CD4-positive, alpha-beta T cell treated with Interleukin-15 for 1 hour (primary cell): ENCODE results near the gene IFI30.

Experiments
- DNase-seq: peaks from one replicate; pipeline ENCODE4 v3.0.0-alpha.2; 2020

IFI30 gene

DNA sequence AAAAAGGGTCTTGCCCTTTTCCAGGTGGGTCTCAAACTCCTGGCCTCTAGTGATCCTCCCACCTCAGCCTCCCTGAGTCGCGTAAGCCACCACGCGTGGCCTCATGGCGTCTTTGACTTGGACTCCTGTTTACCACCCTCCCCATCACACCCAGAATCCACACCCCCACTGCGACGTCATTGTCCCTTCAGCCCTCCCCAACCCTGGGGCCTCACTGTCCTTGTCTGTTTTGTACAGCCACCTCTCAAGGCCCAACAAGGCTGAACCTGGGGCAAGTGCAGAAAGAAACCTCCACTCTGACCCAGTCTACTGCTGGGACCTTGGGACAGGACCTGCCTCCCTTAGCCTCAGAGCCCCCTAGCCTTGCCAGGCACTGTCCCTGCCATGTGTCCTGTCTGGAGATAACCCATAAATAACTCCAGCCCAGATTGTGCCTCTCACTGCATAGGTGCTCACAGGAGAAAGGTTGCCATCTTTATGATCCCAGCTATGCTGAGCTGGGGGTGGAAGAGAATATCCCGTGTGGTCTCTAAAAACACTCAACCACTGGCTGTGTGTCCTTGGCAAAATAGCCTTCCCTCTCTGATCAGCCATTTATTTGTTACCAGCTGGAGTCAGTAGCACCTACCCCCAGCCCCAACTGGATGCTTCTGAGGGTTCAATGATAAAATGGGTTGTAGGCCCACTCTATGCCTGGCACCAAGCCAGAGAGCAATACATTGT lies 1.8 kb upstream of the IFI30 start:
- DNase-seq: peak; percentile 54

GRCh38 chr19:18172331-18173053 lies 1.1 kb upstream of the IFI30 start:
- DNase-seq: no peak

DNA sequence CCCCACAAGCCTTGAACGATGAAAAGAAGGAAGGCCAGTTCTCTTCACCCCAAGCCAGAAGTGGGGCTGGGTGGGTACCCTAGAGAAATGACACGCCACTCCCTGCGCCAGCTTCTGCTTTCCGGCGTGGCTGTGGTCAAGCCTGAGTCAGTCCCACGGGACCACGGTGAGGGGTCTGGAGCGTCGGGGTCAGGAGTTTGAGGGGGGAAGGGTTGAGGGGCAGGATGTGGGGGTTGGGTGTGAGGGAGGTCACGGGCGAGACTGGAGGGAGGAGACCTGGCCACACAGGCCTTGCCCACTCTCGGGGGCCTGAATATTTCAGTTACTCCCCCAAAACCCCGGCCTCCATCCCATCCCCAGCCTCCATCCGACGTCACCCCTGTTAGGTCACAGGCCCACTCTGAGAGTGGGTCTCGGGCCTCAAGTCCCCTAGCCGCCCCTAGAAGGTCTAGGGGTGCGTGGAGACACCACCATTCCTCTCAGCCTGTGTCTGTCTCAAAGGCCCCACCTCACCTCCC lies 500 bp upstream of the IFI30 start:
- peak; percentile 87 for DNase-seq

GRCh38 chr19:18174983-18175382 lies 1.4 kb downstream of the IFI30 start:
- no peak for DNase-seq

DNA sequence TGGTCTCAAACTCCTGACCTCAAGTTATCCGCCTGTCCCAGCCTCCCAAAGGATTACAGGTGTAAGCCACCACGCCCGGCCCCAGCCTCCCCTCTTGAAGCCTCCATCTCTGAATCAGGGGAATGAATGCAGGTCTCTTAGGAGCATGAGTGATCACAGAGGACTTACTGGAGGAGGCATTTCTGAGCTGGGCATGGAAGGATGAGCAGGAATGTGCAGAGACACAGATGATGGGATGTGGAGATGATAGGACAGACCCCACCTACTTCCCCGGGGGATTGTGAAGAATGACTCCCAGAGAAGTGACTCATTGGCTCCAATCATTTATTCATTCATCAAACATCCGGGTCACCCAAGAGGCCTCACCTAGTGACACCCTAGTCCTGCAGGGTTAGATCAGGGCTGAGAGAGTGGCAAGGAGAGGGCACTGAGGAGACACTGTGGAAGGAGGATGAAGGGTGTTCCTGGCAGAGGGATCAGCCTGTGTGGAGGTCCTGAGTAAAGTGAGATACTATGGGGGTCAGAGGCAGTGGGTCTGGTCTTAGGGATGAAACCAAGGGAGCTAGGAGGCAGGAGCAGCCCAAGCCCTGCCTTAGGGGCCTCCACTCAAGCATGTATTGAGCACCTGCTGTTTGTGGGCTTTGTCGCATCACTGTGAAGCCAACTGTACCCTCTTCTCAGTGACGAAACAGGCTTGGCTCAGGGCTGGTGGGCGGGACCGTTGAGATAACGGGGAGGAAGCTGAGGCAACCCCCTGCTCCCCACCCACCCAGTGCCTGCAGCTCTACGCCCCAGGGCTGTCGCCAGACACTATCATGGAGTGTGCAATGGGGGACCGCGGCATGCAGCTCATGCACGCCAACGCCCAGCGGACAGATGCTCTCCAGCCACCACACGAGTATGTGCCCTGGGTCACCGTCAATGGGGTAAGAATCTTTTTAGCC lies 3.0 kb downstream of the IFI30 start:
- DNase-seq: no peak

- no peak for DNase-seq
Measured at GRCh38 chr19:18179957-18180356, 6.3 kb downstream of the IFI30 start.

DNA sequence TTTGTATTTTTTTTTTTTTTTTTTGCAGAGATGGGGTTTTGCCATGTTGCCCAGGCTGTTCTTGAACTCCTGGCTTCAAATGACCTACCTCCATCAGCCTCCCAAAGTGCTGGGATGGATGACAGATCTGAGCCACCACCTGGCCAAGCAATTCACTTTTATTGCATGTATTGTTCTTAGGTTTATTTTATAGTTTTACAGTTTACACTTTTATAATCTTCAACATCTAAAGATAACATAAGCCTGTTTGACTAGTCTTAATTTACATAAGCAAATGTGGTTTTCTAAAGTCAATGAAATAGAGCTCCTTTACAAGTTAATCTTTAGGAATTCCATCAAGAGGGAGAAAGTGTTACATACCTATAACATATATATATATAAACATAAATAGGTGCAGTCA lies 9.9 kb downstream of the IFI30 start:
- DNase-seq: no peak

DNA sequence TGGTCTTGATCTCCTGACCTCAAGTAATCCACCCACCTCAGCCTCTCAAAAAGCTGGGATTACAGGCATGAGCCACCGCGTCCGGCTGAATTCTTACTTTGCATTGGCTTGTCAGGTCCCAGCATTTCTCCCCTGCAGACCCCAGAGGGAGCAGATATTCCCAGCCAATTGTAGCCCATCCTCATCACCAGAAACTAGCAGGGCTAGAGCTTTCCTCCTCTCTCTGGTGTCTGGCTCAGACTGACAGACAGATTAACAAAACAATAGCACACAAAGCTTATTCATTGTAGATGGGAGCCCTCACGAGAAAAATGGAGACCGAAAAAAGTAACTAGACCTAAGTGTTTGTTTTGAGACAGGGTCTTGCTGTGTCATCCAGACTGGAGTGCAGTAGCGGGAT lies 11.9 kb downstream of the IFI30 start:
- DNase-seq: no peak

DNA sequence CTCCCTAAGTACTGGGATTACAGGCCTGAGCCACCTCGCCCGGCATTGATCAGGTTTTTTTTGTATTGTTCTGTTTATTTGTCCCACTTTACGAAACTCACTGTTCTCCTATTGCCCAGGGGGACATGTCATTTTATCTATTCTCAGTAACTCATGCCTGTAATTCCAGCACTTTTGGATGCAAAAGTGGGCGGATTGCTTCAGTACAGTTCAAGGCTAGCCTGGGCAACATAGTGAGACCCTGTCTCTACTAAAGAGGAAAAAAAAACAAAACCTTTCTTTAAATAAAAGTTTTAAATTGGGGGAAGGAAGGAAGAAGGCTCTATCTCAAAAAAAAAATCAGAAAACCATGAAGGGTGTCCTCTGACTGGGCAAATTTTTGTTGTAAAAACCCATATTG lies 16.7 kb downstream of the IFI30 start:
- no peak for DNase-seq

DNA sequence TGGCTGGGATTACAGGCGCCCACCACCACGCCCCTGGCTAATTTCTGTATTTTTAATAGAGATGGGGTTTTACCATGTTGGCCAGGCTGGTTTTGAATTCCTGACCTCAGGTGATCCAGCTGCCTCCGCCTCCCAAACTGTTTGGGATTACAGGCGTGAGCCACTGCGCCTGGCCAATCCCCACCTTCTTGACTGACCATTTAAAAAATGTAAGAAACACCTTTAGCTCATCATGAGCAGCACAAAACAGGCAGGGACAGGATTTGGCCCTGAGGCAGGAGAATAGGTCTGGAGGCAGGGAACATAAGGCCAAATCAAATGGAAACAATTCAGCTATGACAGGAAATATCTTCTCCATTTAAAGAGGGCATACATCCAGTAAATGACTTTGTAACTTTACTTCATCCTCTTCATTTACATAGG lies 18.0 kb downstream of the IFI30 start:
- DNase-seq: no peak

DNA sequence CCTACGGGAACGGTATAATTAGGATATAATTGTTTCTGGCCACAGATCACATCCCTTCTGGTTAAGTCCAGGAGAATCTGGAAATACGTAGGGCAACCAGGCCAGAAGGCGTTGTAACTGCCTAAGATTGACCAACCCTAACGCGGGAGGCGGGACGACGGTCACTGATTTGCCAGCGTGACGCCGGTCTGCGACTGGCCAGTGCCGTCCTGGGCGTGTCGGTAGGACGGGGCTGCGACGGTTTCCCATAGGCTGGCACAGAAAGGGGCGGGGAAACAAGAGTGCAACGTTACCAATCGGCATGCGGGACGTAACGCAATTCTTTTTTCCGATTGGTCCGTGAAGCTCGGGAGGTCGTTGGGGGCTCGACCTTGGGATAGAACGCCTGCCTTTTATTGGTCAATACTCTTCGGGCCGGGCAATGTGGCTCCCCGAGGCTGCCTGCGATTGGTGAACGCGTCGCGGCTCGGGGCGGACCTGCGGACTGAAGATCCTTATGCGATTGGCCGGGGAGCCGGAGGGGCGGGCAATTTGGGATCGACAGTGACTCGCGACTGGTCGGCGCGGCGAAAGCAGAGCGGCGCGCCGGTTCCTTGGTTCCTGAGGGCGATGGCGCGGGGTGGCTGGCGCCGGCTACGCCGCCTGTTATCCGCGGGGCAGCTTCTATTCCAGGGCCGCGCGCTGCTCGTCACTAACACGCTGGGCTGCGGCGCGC lies 19.2 kb downstream of the IFI30 start, which contains the start of gene MPV17L2:
Gene MPV17L2 (plus strand): TSS at position 546 of the 715 bp plus-strand sequence. CDS start 64 bp downstream, at position 610.
- peak; percentile 100 for DNase-seq

GRCh38 chr19:18193388-18194180 lies 20.0 kb downstream of the IFI30 start:
- no peak for DNase-seq

DNA sequence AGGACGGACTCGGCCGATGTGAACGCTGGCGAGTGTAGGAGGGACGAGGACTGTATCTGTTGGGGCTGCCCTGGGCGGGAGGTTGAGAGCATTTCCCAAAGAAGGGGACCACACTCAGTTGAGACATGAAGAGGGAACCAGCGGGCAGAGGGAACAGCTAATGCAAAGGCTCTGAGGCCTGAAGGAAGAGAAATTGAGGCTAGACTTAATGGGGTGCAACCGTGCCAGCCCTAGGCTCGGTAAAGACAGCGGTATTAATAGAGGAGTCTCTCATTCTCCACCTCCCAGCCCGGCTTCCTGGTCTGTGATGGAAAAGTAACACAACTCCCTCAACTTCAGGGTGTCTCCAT lies 20.5 kb downstream of the IFI30 start:
- DNase-seq: no peak

- DNase-seq: peak; percentile 65
Measured at GRCh38 chr19:18194554-18195238, 21.1 kb downstream of the IFI30 start.

DNA sequence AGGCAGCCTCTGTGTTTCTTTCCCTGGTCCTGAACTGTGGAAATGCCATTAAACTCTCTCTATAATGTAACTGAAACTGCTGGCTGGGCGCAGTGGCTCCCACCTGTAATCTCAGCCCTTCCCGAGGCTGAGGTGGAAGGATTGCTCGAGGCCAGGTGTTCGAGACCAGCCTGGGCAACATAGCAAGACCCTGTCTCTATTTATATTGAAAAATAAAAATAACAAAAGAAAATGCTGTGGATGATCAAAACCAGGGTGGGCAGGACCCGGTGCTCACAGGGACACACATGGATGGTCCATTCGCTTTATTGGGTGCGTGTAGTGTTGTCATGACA lies 22.9 kb downstream of the IFI30 start:
- no peak for DNase-seq

- DNase-seq: no peak
Measured at GRCh38 chr19:18197306-18197705, 23.7 kb downstream of the IFI30 start.

- DNase-seq: no peak
Measured at GRCh38 chr19:18197941-18198340, 24.3 kb downstream of the IFI30 start.

DNA sequence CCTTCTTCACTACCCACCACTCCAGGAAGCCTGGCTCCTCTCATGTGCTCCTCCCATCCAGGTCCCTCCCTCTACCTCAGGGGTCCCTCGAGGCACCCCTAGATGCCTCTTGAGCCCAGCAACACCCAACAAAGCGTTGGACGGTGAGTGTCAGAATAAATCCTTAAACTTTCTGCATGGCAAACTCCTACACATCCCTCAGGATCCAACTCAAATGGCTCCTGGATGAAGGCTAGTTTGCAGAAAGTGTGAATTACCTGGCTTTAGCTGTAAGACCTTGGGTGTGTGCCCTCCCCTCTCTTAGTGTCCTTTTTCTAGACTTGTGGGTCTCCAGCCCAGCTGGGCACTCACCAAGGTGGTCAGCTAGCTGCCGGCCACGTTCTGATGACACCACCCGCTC lies 24.8 kb downstream of the IFI30 start:
- DNase-seq: no peak

GRCh38 chr19:18202397-18202777 lies 28.8 kb downstream of the IFI30 start:
- no peak for DNase-seq

- DNase-seq: no peak
Measured at GRCh38 chr19:18202778-18203407, 29.3 kb downstream of the IFI30 start.

DNA sequence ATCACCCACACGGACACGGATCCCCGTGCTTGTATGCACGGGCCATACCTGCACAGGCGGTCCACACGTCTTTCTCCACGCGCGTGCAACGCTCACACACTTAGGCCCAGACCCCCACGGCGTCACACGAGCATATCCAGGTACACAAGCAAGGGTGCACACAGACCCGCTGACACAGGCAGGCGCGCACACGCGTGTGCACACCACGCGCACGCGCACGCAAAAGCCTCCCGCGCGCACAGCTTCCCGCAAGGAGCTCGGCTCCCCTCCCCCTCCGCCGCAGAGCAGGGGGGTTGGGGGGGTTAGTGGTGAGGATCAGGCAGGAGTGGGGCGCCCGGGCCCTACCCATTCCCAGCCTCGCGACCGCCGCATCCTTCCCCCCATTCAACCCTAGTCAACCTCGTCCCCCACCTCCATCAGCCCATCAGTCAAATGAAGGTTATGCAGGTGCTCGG lies 29.8 kb downstream of the IFI30 start:
- peak; percentile 58 for DNase-seq
